GM10248 (cell line): Measurements from ENCODE around the gene ANKRD27.

Source experiments
- CTCF ChIA-PET: fragments of 300-600 bp; sonication (Branson Sonifier 250); formaldehyde crosslinking; extraction: SDS; loops from one replicate; lab custom pipeline; 2021; ENCODE audit warnings: antibody characterized with exemption; lab: Yijun Ruan, JAX
- POLR2A ChIA-PET: fragments of 350-650 bp; sonication (Branson Sonifier 250); formaldehyde crosslinking; extraction: SDS; loops from one replicate; lab custom pipeline; 2020; ENCODE audit warnings: antibody characterized with exemption; lab: Yijun Ruan, JAX
- DNase-seq: peaks from one replicate; pipeline ENCODE4 v3.0.0; 2012; ENCODE audit errors: extremely low spot score
- CTCF ChIP-seq: IDR thresholded peaks from 2 replicates; pipeline ENCODE4 v1.5.1; 2012; ENCODE audit warnings: mild to moderate bottlenecking, low read depth; ENCODE audit errors: extremely low read depth, missing control alignments, control extremely low read depth

The ANKRD27 gene

GRCh38 chr19:32638625-32639024 is 36.4 kb downstream of the ANKRD27 start:
- POLR2A ChIA-PET = no interaction called here
- DNase-seq = no peak
- no peak for TF ChIP-seq CTCF
- CTCF ChIA-PET = interaction anchor here (1.2 to 1.6 kb wide), 2 partner anchors 16 to 39 kb away, joined by 3 to 6 read pairs; no protein-coding TSS in a partner anchor

- no peak for TF ChIP-seq CTCF
- ChIA-PET CTCF (interaction anchor here (1.2 kb wide), 1 partner anchor 15 kb away, joined by 3 read pairs; no protein-coding TSS in a partner anchor), POLR2A (no interaction called here)
- no peak for DNase-seq
Measured at GRCh38 chr19:32637480-32637879, 37.5 kb downstream of the ANKRD27 start.

GRCh38 chr19:32631381-32631780 is 43.6 kb downstream of the ANKRD27 start:
- ChIA-PET CTCF (no interaction called here), POLR2A (no interaction called here)
- no peak for TF ChIP-seq CTCF
- DNase-seq = no peak

GRCh38 chr19:32630338-32630737 is 44.6 kb downstream of the ANKRD27 start:
- ChIA-PET POLR2A (no interaction called here), CTCF (interaction anchor here (0.7 to 1.3 kb wide), 2 partner anchors 26 to 30 kb away, joined by 3 read pairs; no protein-coding TSS in a partner anchor)
- no peak for DNase-seq
- no peak for TF ChIP-seq CTCF

- POLR2A ChIA-PET = no interaction called here
- CTCF ChIA-PET = no interaction called here
- no peak for DNase-seq
- no peak for TF ChIP-seq CTCF
Measured at GRCh38 chr19:32627714-32628270, 47.2 kb downstream of the ANKRD27 start.

GRCh38 chr19:32626969-32627368 is 48.0 kb downstream of the ANKRD27 start:
- no peak for TF ChIP-seq CTCF
- ChIA-PET CTCF (no interaction called here), POLR2A (no interaction called here)

More at GRCh38 chr19:32626969-32627368, 48.0 kb downstream of the ANKRD27 start:
- no peak for DNase-seq
